Calu3 (cell line): ENCODE data around the gene AKAP1. TPM values are rescaled to one million over a fixed set of nuclear protein-coding genes. Genes with fewer than 3 reads are reported as not detected.

Experiments used
- BruUV-seq: library from RNA; stranded (reverse); fragments of 400-500 nt; replicated peaks from 2 replicates; lab custom pipeline; 2021; lab: Mats Ljungman, UMichigan
- CTCF ChIA-PET: fragments of 300-600 bp; sonication (Branson Sonifier 250); formaldehyde crosslinking; loops from one replicate; lab custom pipeline; 2022; ENCODE audit warnings: antibody characterized with exemption; lab: Charles Lee
- DNase-seq: peaks from one replicate; pipeline ENCODE4 v3.0.0; 2022
- H3K27ac Mint-ChIP-seq: one replicate; pipeline ENCODE4 v1.8.0; 2022; ENCODE audit warnings: mixed read lengths; ENCODE audit not compliant: unreplicated experiment
- H3K27me3 Mint-ChIP-seq: one replicate; pipeline ENCODE4 v1.8.0; 2022; ENCODE audit warnings: mixed read lengths; ENCODE audit not compliant: unreplicated experiment
- H3K36me3 Mint-ChIP-seq: one replicate; pipeline ENCODE4 v1.8.0; 2022; ENCODE audit warnings: mild to moderate bottlenecking, moderate library complexity, mixed read lengths; ENCODE audit not compliant: insufficient read depth, unreplicated experiment
- H3K4me1 Mint-ChIP-seq: one replicate; pipeline ENCODE4 v1.8.0; 2022; ENCODE audit warnings: mild to moderate bottlenecking, low read depth, mixed read lengths; ENCODE audit not compliant: unreplicated experiment
- H3K4me3 Mint-ChIP-seq: one replicate; pipeline ENCODE4 v1.8.0; 2022; ENCODE audit warnings: mild to moderate bottlenecking, low read depth, moderate library complexity, mixed read lengths; ENCODE audit not compliant: unreplicated experiment
- H3K9me3 Mint-ChIP-seq: one replicate; pipeline ENCODE4 v1.8.0; 2022; ENCODE audit warnings: low read depth, mixed read lengths; ENCODE audit not compliant: unreplicated experiment
- CTCF ChIP-seq: fragments of 200-600 bp; IDR thresholded peaks from one replicate; pipeline ENCODE4 v1.8.0; 2022; ENCODE audit warnings: antibody characterized with exemption; ENCODE audit not compliant: unreplicated experiment
- intact Hi-C: fragments of 100-400 bp; cut with micrococcal nuclease; formaldehyde crosslinking; loops from one replicate; pipeline ENCODE4 v1.10.0; 2022; ENCODE audit not compliant: unreplicated experiment
- total RNA-seq: library from RNA; stranded (reverse); gene quantifications from 2 replicates; pipeline ENCODE4 v1.2.3, GENCODE V29; 2022

AKAP1 gene
- total RNA-seq, 1 experiment from 2014 or later: 41.4 TPM

- Mint-ChIP-seq H3K4me3 (no peak overlapping the region), H3K27ac (no peak overlapping the region), H3K27me3 (no peaks in the 10 kb centered on the region), H3K36me3 (peaks cover 14% of the 10 kb centered on the region), H3K4me1 (peaks cover 17% of the 10 kb centered on the region), H3K9me3 (no peaks in the 10 kb centered on the region)
- intact Hi-C loops: no loop called here
- no TSS peak for BruUV-seq
- CTCF ChIA-PET: no interaction called here
- TF ChIP-seq CTCF: no peak
- no peak for DNase-seq
Observed at GRCh38 chr17:57080718-57081117, 4.3 kb upstream of the AKAP1 start.

- Mint-ChIP-seq H3K27me3 (no peaks in the 10 kb centered on the region), H3K9me3 (no peaks in the 10 kb centered on the region), H3K27ac (no peak overlapping the region), H3K4me3 (no peak overlapping the region), H3K36me3 (peaks cover 25% of the 10 kb centered on the region), H3K4me1 (peaks cover 27% of the 10 kb centered on the region)
- CTCF ChIA-PET: interaction anchor here (0.7 to 0.9 kb wide), 2 partner anchors 17 to 72 kb away, joined by 3 to 5 read pairs; no protein-coding TSS in a partner anchor
- DNase-seq: no peak
- intact Hi-C loops: no loop called here
- no TSS peak for BruUV-seq
- TF ChIP-seq CTCF: no peak
Observed at GRCh38 chr17:57082441-57082840, 2.6 kb upstream of the AKAP1 start.

- intact Hi-C loops: no loop called here
- Mint-ChIP-seq H3K4me1 (peaks cover 40% of the 10 kb centered on the region), H3K4me3 (peak overlapping the region; percentile 89), H3K27ac (peak overlapping the region; percentile 86), H3K9me3 (no peaks in the 10 kb centered on the region), H3K27me3 (no peaks in the 10 kb centered on the region), H3K36me3 (peaks cover 25% of the 10 kb centered on the region)
- no peak for TF ChIP-seq CTCF
- CTCF ChIA-PET: no interaction called here
- BruUV-seq: TSS peak; percentile 90
- DNase-seq: no peak
Observed at GRCh38 chr17:57084361-57084801, 665 bp upstream of the AKAP1 start.

GRCh38 chr17:57085448-57086068 is 512 bp downstream of the AKAP1 start:
- TF ChIP-seq CTCF: no peak
- intact Hi-C loops: no loop called here
- Mint-ChIP-seq H3K4me1 (peaks cover 40% of the 10 kb centered on the region), H3K27me3 (no peaks in the 10 kb centered on the region), H3K9me3 (no peaks in the 10 kb centered on the region), H3K27ac (no peak overlapping the region), H3K36me3 (peaks cover 25% of the 10 kb centered on the region), H3K4me3 (peak overlapping the region; percentile 89)
- CTCF ChIA-PET: interaction anchor here (0.5 to 0.7 kb wide), 2 partner anchors 176 to 186 kb away, joined by 3 read pairs; no protein-coding TSS in a partner anchor
- DNase-seq: peak; percentile 38
- no TSS peak for BruUV-seq
